GM23338 (cell line): ENCODE measurements around the gene CAPG. TPM values are rescaled to one million over a fixed set of nuclear protein-coding genes. Genes with fewer than 3 reads are reported as not detected.

Experiments used
- ATAC-seq: fragments of 200-7000 bp; cut with Tn5 transposase; 3 replicates; pipeline ENCODE4 v1.9.1; 2020
- DNase-seq: peaks from one replicate; pipeline ENCODE4 v3.0.0-alpha.2; 2015; ENCODE audit warnings: low spot score
- H2AFZ ChIP-seq: fragments of 200-600 bp; sonication (generic); 2 replicates; pipeline ENCODE4 v1.8.0; 2016; ENCODE audit warnings: antibody characterized with exemption, mild to moderate bottlenecking, moderate library complexity
- H3F3A ChIP-seq: fragments of 200-600 bp; sonication (generic); replicated peaks from 2 replicates; pipeline ENCODE4 v1.8.0; 2017; ENCODE audit warnings: antibody characterized with exemption, mixed run types, low read depth
- H3K27ac ChIP-seq: fragments of 200-600 bp; sonication (generic); 2 replicates; pipeline ENCODE4 v1.6.1; 2016; ENCODE audit warnings: low read depth
- H3K27me3 ChIP-seq: fragments of 200-600 bp; sonication (generic); 2 replicates; pipeline ENCODE4 v1.8.0; 2016; ENCODE audit warnings: mild to moderate bottlenecking, mixed run types, moderate library complexity; ENCODE audit not compliant: insufficient read depth
- H3K36me3 ChIP-seq: fragments of 200-600 bp; sonication (generic); 2 replicates; pipeline ENCODE4 v1.8.0; 2016; ENCODE audit warnings: mild to moderate bottlenecking; ENCODE audit not compliant: insufficient read depth
- H3K4me1 ChIP-seq: fragments of 200-600 bp; sonication (generic); 2 replicates; pipeline ENCODE4 v1.8.0; 2016; ENCODE audit warnings: mild to moderate bottlenecking, moderate library complexity; ENCODE audit not compliant: insufficient read depth
- H3K4me2 ChIP-seq: fragments of 200-600 bp; sonication (generic); 2 replicates; pipeline ENCODE4 v1.7.1; 2017; ENCODE audit warnings: mixed run types
- H3K4me3 ChIP-seq: fragments of 200-600 bp; sonication (generic); 2 replicates; pipeline ENCODE4 v1.6.1; 2016; ENCODE audit warnings: mixed run types
- H3K79me2 ChIP-seq: fragments of 200-600 bp; sonication (generic); replicated peaks from 2 replicates; pipeline ENCODE4 v1.8.0; 2017; ENCODE audit warnings: mild to moderate bottlenecking; ENCODE audit not compliant: insufficient read depth
- H3K9me2 ChIP-seq: fragments of 200-600 bp; sonication (generic); 2 replicates; pipeline ENCODE4 v1.8.0; 2017; ENCODE audit not compliant: insufficient read depth
- H4K20me1 ChIP-seq: fragments of 200-600 bp; sonication (generic); replicated peaks from 2 replicates; pipeline ENCODE4 v1.8.0; 2017; ENCODE audit warnings: mild to moderate bottlenecking; ENCODE audit not compliant: insufficient read depth
- H3K27ac Mint-ChIP-seq: 2 replicates; pipeline ENCODE4 v1.8.0; 2020; ENCODE audit warnings: inconsistent platforms, mild to moderate bottlenecking, moderate library complexity, mixed read lengths
- H3K27me3 Mint-ChIP-seq: 3 replicates; pipeline ENCODE4 v1.8.0; 2022; ENCODE audit warnings: low read depth, mild to moderate bottlenecking, moderate library complexity, mixed read lengths, inconsistent platforms; ENCODE audit not compliant: insufficient read depth, poor library complexity
- H3K36me3 Mint-ChIP-seq: 3 replicates; pipeline ENCODE4 v1.8.0; 2021; ENCODE audit warnings: low read depth, mild to moderate bottlenecking, inconsistent platforms, moderate library complexity, mixed read lengths
- H3K4me1 Mint-ChIP-seq: 3 replicates; pipeline ENCODE4 v1.8.0; 2020; ENCODE audit warnings: mild to moderate bottlenecking, inconsistent platforms, mixed read lengths
- H3K4me3 Mint-ChIP-seq: 3 replicates; pipeline ENCODE4 v1.8.0; 2021; ENCODE audit warnings: moderate library complexity, mild to moderate bottlenecking, inconsistent platforms, mixed read lengths
- H3K9me3 Mint-ChIP-seq: 3 replicates; pipeline ENCODE4 v1.8.0; 2020; ENCODE audit warnings: moderate library complexity, mild to moderate bottlenecking, inconsistent platforms, mixed read lengths
- CREB1 ChIP-seq: fragments of 250-450 bp; sonication (Bioruptor Pico); IDR thresholded peaks from 2 replicates; pipeline ENCODE4 v1.5.0; 2020; ENCODE audit warnings: low read depth, mild to moderate bottlenecking, moderate library complexity
- CTCF ChIP-seq, 2 experiments: fragments of 200-600 bp in 1 of 2; sonication (generic) in 1 of 2; conservative IDR thresholded peaks; 2 replicates each; pipeline versions ENCODE4 v1.5.1 to v1.6.1; 2016 to 2017; ENCODE audit warnings: antibody characterized with exemption in 2 of 2, low read depth in 2 of 2, mild to moderate bottlenecking in 2 of 2, moderate library complexity in 1 of 2
- ETS1 ChIP-seq: IDR thresholded peaks from 2 replicates; pipeline ENCODE4 v1.6.1; 2016; ENCODE audit warnings: antibody characterized with exemption
- EZH2 ChIP-seq: fragments of 200-600 bp; sonication (generic); IDR thresholded peaks from one replicate; pipeline ENCODE4 v1.8.0; 2017; ENCODE audit warnings: antibody characterized with exemption, mild to moderate bottlenecking, low read depth; ENCODE audit not compliant: unreplicated experiment
- EZH2phosphoT487 ChIP-seq: fragments of 200-600 bp; sonication (generic); IDR thresholded peaks from one replicate; pipeline ENCODE4 v1.8.1; 2018; ENCODE audit warnings: antibody characterized with exemption; ENCODE audit not compliant: unreplicated experiment
- JUNB ChIP-seq: IDR thresholded peaks from one replicate; pipeline ENCODE4 v1.6.1; 2016; ENCODE audit warnings: antibody characterized with exemption; ENCODE audit not compliant: unreplicated experiment
- NANOG ChIP-seq: IDR thresholded peaks from 2 replicates; pipeline ENCODE4 v1.6.1; 2016; ENCODE audit warnings: antibody characterized with exemption, borderline replicate concordance
- POLR2AphosphoS5 ChIP-seq: IDR thresholded peaks from 2 replicates; pipeline ENCODE4 v1.6.1; 2016; ENCODE audit warnings: antibody characterized with exemption, low read depth
- STAT1 ChIP-seq: IDR thresholded peaks from one replicate; pipeline ENCODE4 v1.6.1; 2016; ENCODE audit warnings: antibody characterized with exemption; ENCODE audit not compliant: unreplicated experiment
- ZNF114 ChIP-seq: fragments of 250-450 bp; sonication (Bioruptor Pico); IDR thresholded peaks from 2 replicates; pipeline ENCODE4 v1.5.0; 2020; ENCODE audit warnings: mild to moderate bottlenecking, moderate library complexity
- ZNF331 ChIP-seq: fragments of 250-450 bp; sonication (Bioruptor Pico); IDR thresholded peaks from 2 replicates; pipeline ENCODE4 v1.5.0; 2020; ENCODE audit warnings: low read depth, mild to moderate bottlenecking, moderate library complexity
- ZNF462 ChIP-seq: fragments of 250-450 bp; sonication (Bioruptor Pico); IDR thresholded peaks from 2 replicates; pipeline ENCODE4 v1.5.0; 2020; ENCODE audit warnings: mild to moderate bottlenecking, moderate library complexity
- polyA plus RNA-seq: library from polyadenylated mRNA; unstranded; fragments of >200 nt; fragmentation: Nextera tagmentation; extraction: Ambion mirVana; gene quantifications from 2 replicates; pipeline ENCODE4 v1.2.1, GENCODE V29; 2016
- total RNA-seq: library from RNA; depleted of rRNA; stranded (reverse); fragments of >200 nt; shearing (Covaris generic); gene quantifications from 2 replicates; pipeline ENCODE4 v1.2.3, GENCODE V29; 2014
- TF ChIP-seq, protein P1 (sequence below): IDR thresholded peaks from one replicate; pipeline ENCODE4 v1.6.1; 2018; ENCODE audit warnings: antibody characterized with exemption; ENCODE audit not compliant: unreplicated experiment

The CAPG gene
- total and polyA plus RNA-seq, 2 experiments from 2014 or later: 88.7 to 104 TPM

- DNase-seq: no peak
- Histone ChIP-seq H4K20me1 (no peaks in the 10 kb centered on the region), H3K27ac (no peak overlapping the region), H2AFZ (no peak overlapping the region), H3K36me3 (no peaks in the 10 kb centered on the region), H3K9me2 (no peaks in the 10 kb centered on the region), H3K4me3 (no peak overlapping the region), H3F3A (peaks cover 9% of the 10 kb centered on the region), H3K4me1 (peaks cover 21% of the 10 kb centered on the region), H3K27me3 (no peaks in the 10 kb centered on the region), H3K4me2 (no peak overlapping the region), H3K79me2 (no peaks in the 10 kb centered on the region)
- H3K9me3 Mint-ChIP-seq: no peaks in the 10 kb centered on the region; the same call in 2 of the 3 replicates
- no peak overlapping the region for H3K4me3 Mint-ChIP-seq
- no peak for TF ChIP-seq NANOG
- no peak for TF ChIP-seq POLR2AphosphoS5
- no peak for TF ChIP-seq ZNF331 (CRISPR knock-in tag)
- no peak for TF ChIP-seq CTCF (conservative IDR thresholded peaks at IDR 0.05; ENCODE audit: low read depth in 2 of 2)
- no peak for TF ChIP-seq ZNF462
- no peak for TF ChIP-seq STAT1
- no peak for TF ChIP-seq EZH2phosphoT487
- TF ChIP-seq EZH2: no peak
- no peak for TF ChIP-seq CREB1 (CRISPR knock-in tag)
- TF ChIP-seq ETS1: no peak
- TF ChIP-seq JUNB: no peak
- TF ChIP-seq, protein P1, sequence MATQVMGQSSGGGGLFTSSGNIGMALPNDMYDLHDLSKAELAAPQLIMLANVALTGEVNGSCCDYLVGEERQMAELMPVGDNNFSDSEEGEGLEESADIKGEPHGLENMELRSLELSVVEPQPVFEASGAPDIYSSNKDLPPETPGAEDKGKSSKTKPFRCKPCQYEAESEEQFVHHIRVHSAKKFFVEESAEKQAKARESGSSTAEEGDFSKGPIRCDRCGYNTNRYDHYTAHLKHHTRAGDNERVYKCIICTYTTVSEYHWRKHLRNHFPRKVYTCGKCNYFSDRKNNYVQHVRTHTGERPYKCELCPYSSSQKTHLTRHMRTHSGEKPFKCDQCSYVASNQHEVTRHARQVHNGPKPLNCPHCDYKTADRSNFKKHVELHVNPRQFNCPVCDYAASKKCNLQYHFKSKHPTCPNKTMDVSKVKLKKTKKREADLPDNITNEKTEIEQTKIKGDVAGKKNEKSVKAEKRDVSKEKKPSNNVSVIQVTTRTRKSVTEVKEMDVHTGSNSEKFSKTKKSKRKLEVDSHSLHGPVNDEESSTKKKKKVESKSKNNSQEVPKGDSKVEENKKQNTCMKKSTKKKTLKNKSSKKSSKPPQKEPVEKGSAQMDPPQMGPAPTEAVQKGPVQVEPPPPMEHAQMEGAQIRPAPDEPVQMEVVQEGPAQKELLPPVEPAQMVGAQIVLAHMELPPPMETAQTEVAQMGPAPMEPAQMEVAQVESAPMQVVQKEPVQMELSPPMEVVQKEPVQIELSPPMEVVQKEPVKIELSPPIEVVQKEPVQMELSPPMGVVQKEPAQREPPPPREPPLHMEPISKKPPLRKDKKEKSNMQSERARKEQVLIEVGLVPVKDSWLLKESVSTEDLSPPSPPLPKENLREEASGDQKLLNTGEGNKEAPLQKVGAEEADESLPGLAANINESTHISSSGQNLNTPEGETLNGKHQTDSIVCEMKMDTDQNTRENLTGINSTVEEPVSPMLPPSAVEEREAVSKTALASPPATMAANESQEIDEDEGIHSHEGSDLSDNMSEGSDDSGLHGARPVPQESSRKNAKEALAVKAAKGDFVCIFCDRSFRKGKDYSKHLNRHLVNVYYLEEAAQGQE: no peak
- TF ChIP-seq ZNF114 (CRISPR knock-in tag): no peak
- H3K27me3 Mint-ChIP-seq: peaks cover 23% of the 10 kb centered on the region
- no peak overlapping the region for H3K27ac Mint-ChIP-seq
- H3K4me1 Mint-ChIP-seq: peaks cover 22% of the 10 kb centered on the region
- no peak for ATAC-seq
- H3K36me3 Mint-ChIP-seq: no peaks in the 10 kb centered on the region
These were observed 30.6 kb upstream of the CAPG start for GRCh38 chr2:85440729-85441128.
